Adrenal gland (tissue), 12 donors: ENCODE results near the gene RNF130. TPM values are rescaled to one million over a fixed set of nuclear protein-coding genes. Genes with fewer than 3 reads are reported as not detected.

Experiments
- DNase-seq, 7 donors: peaks; one replicate each; pipeline ENCODE4 v3.0.0-alpha.2; 2019 to 2020
- H3K27ac ChIP-seq, 5 donors: fragments of 200-600 bp; sonication (generic) in 4 of 5; 1 replicate in 3 of 5; 2 replicates in 2 of 5; pipeline versions ENCODE4 v1.5.1 to v1.8.0; 2016 to 2020; ENCODE audit warnings: mild to moderate bottlenecking in 1 of 5
- H3K27me3 ChIP-seq: fragments of 200-600 bp; 2 replicates; pipeline ENCODE4 v1.8.0; 2021
- H3K36me3 ChIP-seq, 2 donors: fragments of 200-600 bp; replicated peaks in 1 of 2; 1 replicate in 1 of 2; 2 replicates in 1 of 2; pipeline versions ENCODE4 v1.5.1 to v1.8.0; 2018 to 2022
- H3K4me1 ChIP-seq, 2 donors: fragments of 200-600 bp; replicated peaks in 1 of 2; 1 replicate in 1 of 2; 2 replicates in 1 of 2; pipeline versions ENCODE4 v1.5.1 to v1.8.0; 2018 to 2021
- H3K4me3 ChIP-seq, 4 donors: fragments of 200-600 bp; sonication (generic) in 3 of 4; one replicate each; pipeline ENCODE4 v1.5.1; 2016 to 2018
- H3K9me3 ChIP-seq, 3 donors: fragments of 200-600 bp; sonication (generic) in 1 of 3; replicated peaks in 1 of 3; 1 replicate in 2 of 3; 2 replicates in 1 of 3; pipeline versions ENCODE4 v1.5.1 to v1.8.0; 2016 to 2021
- POLR2A ChIP-seq, 2 donors: fragments of 450-650 bp; IDR thresholded peaks; one replicate each; pipeline ENCODE4 v1.6.1; 2017; ENCODE audit warnings: antibody characterized with exemption in 2 of 2, mild to moderate bottlenecking in 2 of 2, moderate library complexity in 1 of 2
- WGBS, 4 donors: extraction: QIAGEN DNeasy Blood & Tissue Kit in 2 of 4; methylation state at CpG; one replicate each; pipeline versions ENCODE4 v1.1.5 to v1.1.7; 2013 to 2017; 5-methylcytosine and 5-hydroxymethylcytosine counted together
- intact Hi-C, 2 donors: fragments of 100-400 bp; cut with DNase I; formaldehyde crosslinking; loops; one replicate each; pipeline versions ENCODE4 v1.14.1 to v1.15.0; 2022 to 2023
- polyA plus RNA-seq, 3 donors: library from polyadenylated mRNA; stranded (reverse); fragments of 200-250 nt in 2 of 3; fragments of 350-450 nt in 1 of 3; fragmentation: Illumina TruSeq in 1 of 3; extraction: RNeasy Lipid Tissue Mini Kit (QIAGEN cat#74804) in 1 of 3; gene quantifications; one replicate each; pipeline ENCODE4 v1.2.3, GENCODE V29; 2013 to 2014
- total RNA-seq, 9 donors: library from RNA; depleted of rRNA in 4 of 9; stranded (reverse); fragments of >200 nt in 4 of 9; fragments of 120-200 nt in 1 of 9; fragmentation: NEBNext Ultra II Directional in 1 of 9; extraction: Animal tissue kit (Norgen Biotek cat#: 25700) in 1 of 9; gene quantifications; one replicate each; pipeline versions ENCODE4 v1.1.0 to v1.2.4, GENCODE V29; 2013 to 2023
- TF ChIP-seq, protein P1 (sequence below), 6 experiments: fragments of 450-650 bp in 4 of 6; fragments of 200-600 bp in 2 of 6; sonication (generic) in 1 of 6; IDR thresholded peaks; 1 replicate in 5 of 6; 2 replicates in 1 of 6; pipeline versions ENCODE4 v1.5.1 to v1.8.0; 2016 to 2021; ENCODE audit warnings: antibody characterized with exemption in 6 of 6, mild to moderate bottlenecking in 2 of 6, moderate library complexity in 1 of 6
- donor health status: healthy with polysubstance abuse.
- donor health status: Bipolar disorder and iron deficiency.
- donor health status: DM: yes; HTN: yes; CAD: no.
- donor health status: DM: no; HTN: no; CAD: no.
- donor health status: DM: no; HTN: no; CAD: no.
- donor health status: DM: yes; HTN: yes; CAD: no.

Gene RNF130
- total and polyA plus RNA-seq, 12 donors: 36.8 to 138 (median 75.1) TPM

DNA sequence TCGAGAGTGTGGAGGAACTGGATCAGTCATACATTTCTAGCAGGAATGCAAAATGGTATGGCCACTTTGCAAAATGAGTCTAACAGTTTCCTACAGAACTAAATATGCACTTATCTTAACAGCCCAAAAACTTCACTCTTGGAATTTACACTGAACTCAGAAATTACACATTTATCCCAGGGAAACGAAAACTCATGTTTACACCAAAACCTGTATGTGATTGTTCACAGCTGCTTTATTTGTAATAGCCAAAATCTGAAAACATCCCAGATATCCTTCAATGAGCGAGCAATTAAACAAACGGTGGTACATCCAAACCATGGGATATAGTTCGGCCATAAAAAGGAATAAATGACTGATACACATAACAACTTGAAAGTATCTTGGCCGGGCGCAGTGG lies 62.0 kb downstream of the RNF130 start:
- no peak for TF ChIP-seq POLR2A (IDR thresholded peaks at IDR 0.05)
- TF ChIP-seq, protein P1, sequence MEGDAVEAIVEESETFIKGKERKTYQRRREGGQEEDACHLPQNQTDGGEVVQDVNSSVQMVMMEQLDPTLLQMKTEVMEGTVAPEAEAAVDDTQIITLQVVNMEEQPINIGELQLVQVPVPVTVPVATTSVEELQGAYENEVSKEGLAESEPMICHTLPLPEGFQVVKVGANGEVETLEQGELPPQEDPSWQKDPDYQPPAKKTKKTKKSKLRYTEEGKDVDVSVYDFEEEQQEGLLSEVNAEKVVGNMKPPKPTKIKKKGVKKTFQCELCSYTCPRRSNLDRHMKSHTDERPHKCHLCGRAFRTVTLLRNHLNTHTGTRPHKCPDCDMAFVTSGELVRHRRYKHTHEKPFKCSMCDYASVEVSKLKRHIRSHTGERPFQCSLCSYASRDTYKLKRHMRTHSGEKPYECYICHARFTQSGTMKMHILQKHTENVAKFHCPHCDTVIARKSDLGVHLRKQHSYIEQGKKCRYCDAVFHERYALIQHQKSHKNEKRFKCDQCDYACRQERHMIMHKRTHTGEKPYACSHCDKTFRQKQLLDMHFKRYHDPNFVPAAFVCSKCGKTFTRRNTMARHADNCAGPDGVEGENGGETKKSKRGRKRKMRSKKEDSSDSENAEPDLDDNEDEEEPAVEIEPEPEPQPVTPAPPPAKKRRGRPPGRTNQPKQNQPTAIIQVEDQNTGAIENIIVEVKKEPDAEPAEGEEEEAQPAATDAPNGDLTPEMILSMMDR (IDR thresholded peaks at IDR 0.05): no peak
- no peak for DNase-seq
- intact Hi-C loops: no loop called here
- Histone ChIP-seq H3K9me3 (no peaks in the 10 kb centered on the region), H3K4me3 (no peak overlapping the region), H3K27me3 (no peaks in the 10 kb centered on the region), H3K36me3 (no peaks in the 10 kb centered on the region), H3K27ac (no peak overlapping the region), H3K4me1 (no peaks in the 10 kb centered on the region)
- WGBS, 4 donors: 95 to 98% (median 97%) methylated on average over 7 of the region's 7 CpGs

DNA sequence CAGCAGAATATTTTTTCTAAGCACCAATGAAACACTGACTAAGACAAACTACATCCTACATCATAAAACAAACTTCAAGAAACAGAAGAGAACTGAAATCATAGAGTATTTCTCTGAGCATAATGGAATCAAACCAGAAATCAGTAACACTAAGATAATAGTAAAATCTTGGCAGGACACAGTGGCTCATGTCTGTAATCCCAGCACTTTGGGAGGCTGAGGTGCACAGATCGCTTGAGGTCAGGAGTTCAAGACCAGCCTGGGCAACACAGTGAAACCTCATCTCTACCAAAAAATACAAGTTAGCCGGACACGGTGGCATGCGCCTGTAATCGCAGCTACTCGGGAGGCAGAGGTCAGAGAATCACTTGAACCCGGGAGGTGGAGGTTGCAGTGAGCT lies 63.1 kb downstream of the RNF130 start:
- TF ChIP-seq, protein P1 (IDR thresholded peaks at IDR 0.05): no peak
- TF ChIP-seq POLR2A (IDR thresholded peaks at IDR 0.05): no peak
- Histone ChIP-seq H3K27ac (no peak overlapping the region), H3K9me3 (no peaks in the 10 kb centered on the region), H3K4me1 (no peaks in the 10 kb centered on the region), H3K36me3 (no peaks in the 10 kb centered on the region), H3K4me3 (no peak overlapping the region), H3K27me3 (no peaks in the 10 kb centered on the region)
- intact Hi-C loops: no loop called here
- no peak for DNase-seq
- 92 to 98% (median 95%) methylated on average over 7 of the region's 7 CpGs for WGBS, 4 donors

DNA sequence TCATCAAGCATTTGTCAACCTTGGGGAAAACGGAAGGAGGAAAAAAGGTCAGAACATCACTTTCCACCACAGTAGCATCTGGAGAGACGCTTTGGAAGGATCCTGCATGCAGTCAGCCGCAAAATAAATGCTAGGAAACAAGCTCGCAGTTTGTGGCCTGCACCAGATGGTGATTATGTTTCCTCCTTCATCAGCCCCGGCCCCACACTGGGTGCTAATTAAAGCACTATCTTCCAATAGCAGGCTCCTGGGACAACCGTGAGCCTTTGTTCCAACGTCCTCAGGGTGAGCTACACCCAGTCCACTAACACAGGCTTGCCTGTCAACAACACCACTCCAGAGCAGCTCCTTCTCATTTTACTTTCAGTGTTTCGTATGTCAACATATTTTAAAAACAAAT lies 64.0 kb downstream of the RNF130 start:
- 53 to 73% (median 69%) methylated on average over 8 of the region's 8 CpGs for WGBS, 4 donors
- Histone ChIP-seq H3K9me3 (no peaks in the 10 kb centered on the region), H3K36me3 (no peaks in the 10 kb centered on the region), H3K27ac (no peak overlapping the region), H3K4me1 (no peaks in the 10 kb centered on the region), H3K4me3 (no peak overlapping the region), H3K27me3 (no peaks in the 10 kb centered on the region)
- TF ChIP-seq POLR2A (IDR thresholded peaks at IDR 0.05): no peak
- TF ChIP-seq, protein P1 (IDR thresholded peaks at IDR 0.05): no peak
- peak in 1 of 7 donors; percentile 63 for DNase-seq
- intact Hi-C loops: no loop called here

DNA sequence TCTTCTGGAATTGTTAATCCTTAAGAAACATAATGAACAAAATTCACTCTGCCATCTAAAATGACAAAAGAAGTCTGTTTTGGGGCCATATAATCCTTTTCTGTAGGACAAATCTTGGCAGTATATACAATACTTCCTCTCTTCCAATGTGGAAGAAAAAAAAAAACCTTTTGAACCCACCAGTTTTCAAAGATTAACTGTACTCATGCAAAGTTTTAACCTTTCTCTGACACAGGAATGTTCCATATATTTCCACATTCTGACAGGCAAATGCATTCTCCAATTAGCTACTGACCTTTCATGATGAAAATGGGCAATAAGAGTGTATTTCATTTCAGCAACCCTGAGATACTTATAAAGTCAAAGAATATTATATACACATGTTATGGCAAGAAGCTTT lies 65.4 kb downstream of the RNF130 start:
- no peaks in the 10 kb centered on the region for H3K27me3 ChIP-seq
- H3K4me3 ChIP-seq: no peak overlapping the region
- no peak for DNase-seq
- H3K9me3 ChIP-seq: no peaks in the 10 kb centered on the region
- TF ChIP-seq, protein P1 (IDR thresholded peaks at IDR 0.05): no peak
- no peak for TF ChIP-seq POLR2A (IDR thresholded peaks at IDR 0.05)
- H3K27ac ChIP-seq: no peak overlapping the region
- no peaks in the 10 kb centered on the region for H3K4me1 ChIP-seq
- intact Hi-C loops: no loop called here
- no peaks in the 10 kb centered on the region for H3K36me3 ChIP-seq
